ENCODE measurements around the gene SIGMAR1. TPM values are rescaled to one million over a fixed set of nuclear protein-coding genes. Genes with fewer than 3 reads are reported as not detected.
"Not testable (repeated sequence)": the region's sequence is repeated elsewhere in the genome, so short reads cannot be mapped to it uniquely, and the experiment has no call there.

SIGMAR1 gene
- total RNA-seq, 1 donor from 2014 or later = 73.2 TPM

GRCh38 chr9:34644766-34645314, 7.3 kb upstream of the SIGMAR1 start:
- Mint-ChIP-seq H3K4me1 (ENCODE audit: low read depth, unreplicated experiment) (peaks cover 11% of the 10 kb centered on the region), H3K4me3 (ENCODE audit: unreplicated experiment) (no peak overlapping the region), H3K27me3 (ENCODE audit: low read depth, unreplicated experiment) (no peaks in the 10 kb centered on the region), H3K27ac (ENCODE audit: unreplicated experiment) (no peak overlapping the region), H3K9me3 (ENCODE audit: unreplicated experiment) (no peaks in the 10 kb centered on the region), H3K36me3 (ENCODE audit: low read depth, unreplicated experiment) (peaks cover 4% of the 10 kb centered on the region)
- Histone ChIP-seq H3K4me3 (ENCODE audit: insufficient read depth, low read depth, low read length) (no peak overlapping the region), H2AFZ (ENCODE audit: low read depth, low read length) (no peak overlapping the region), H3K4me1 (ENCODE audit: insufficient read depth, low read length) (peaks cover 16% of the 10 kb centered on the region), H4K20me1 (ENCODE audit: insufficient read depth, low read length) (peaks cover 4% of the 10 kb centered on the region), H3K27me3 (ENCODE audit: insufficient read depth, low read length) (no peaks in the 10 kb centered on the region), H3K9ac (ENCODE audit: low read length) (no peak overlapping the region), H3K36me3 (ENCODE audit: insufficient read depth, low read length) (no peaks in the 10 kb centered on the region), H3K9me3 (ENCODE audit: insufficient read depth, low read depth, low read length) (no peaks in the 10 kb centered on the region), H3K27ac (ENCODE audit: low read depth, low read length) (no peak overlapping the region), H3K79me2 (ENCODE audit: insufficient read depth, low read length) (peaks cover 8% of the 10 kb centered on the region), H3K4me2 (ENCODE audit: low read length) (no peak overlapping the region)
- no peak for TF ChIP-seq EZH2 (IDR thresholded peaks at IDR 0.05; ENCODE audit: insufficient read depth, low read length)
- TF ChIP-seq CTCF (IDR thresholded peaks at IDR 0.05; ENCODE audit: insufficient read depth, low read depth, low read length) = no peak
- DNase-seq (ENCODE audit: low read depth) = no peak
- FAIRE-seq = no peak

- Mint-ChIP-seq H3K9me3 (ENCODE audit: unreplicated experiment) (no peaks in the 10 kb centered on the region), H3K4me3 (ENCODE audit: unreplicated experiment) (no peak overlapping the region)
- no peaks in the 10 kb centered on the region for H3K27me3 ChIP-seq (ENCODE audit: insufficient read depth, low read length)
Observed at GRCh38 chr9:34642679-34643078, 5.1 kb upstream of the SIGMAR1 start.

GRCh38 chr9:34639322-34639721, 1.7 kb upstream of the SIGMAR1 start:
- H3K4me3 ChIP-seq (ENCODE audit: insufficient read depth, low read depth, low read length); DNase-seq (ENCODE audit: low read depth); FAIRE-seq; H3K4me1 Mint-ChIP-seq (ENCODE audit: low read depth, unreplicated experiment); H3K9me3 Mint-ChIP-seq (ENCODE audit: unreplicated experiment); H3K36me3 ChIP-seq (ENCODE audit: insufficient read depth, low read length); H3K27ac ChIP-seq (ENCODE audit: low read depth, low read length); H2AFZ ChIP-seq (ENCODE audit: low read depth, low read length); H3K27ac Mint-ChIP-seq (ENCODE audit: unreplicated experiment); H3K9ac ChIP-seq (ENCODE audit: low read length); H3K36me3 Mint-ChIP-seq (ENCODE audit: low read depth, unreplicated experiment); H3K4me2 ChIP-seq (ENCODE audit: low read length); H3K9me3 ChIP-seq (ENCODE audit: insufficient read depth, low read depth, low read length); H3K27me3 Mint-ChIP-seq (ENCODE audit: low read depth, unreplicated experiment); H3K4me3 Mint-ChIP-seq (ENCODE audit: unreplicated experiment); H3K27me3 ChIP-seq (ENCODE audit: insufficient read depth, low read length): not testable (repeated sequence)
- H3K79me2 ChIP-seq (ENCODE audit: insufficient read depth, low read length) = peaks cover 25% of the 10 kb centered on the region
- peaks cover 20% of the 10 kb centered on the region for H4K20me1 ChIP-seq (ENCODE audit: insufficient read depth, low read length)
- peaks cover 16% of the 10 kb centered on the region for H3K4me1 ChIP-seq (ENCODE audit: insufficient read depth, low read length)

More at GRCh38 chr9:34642679-34643078, 5.1 kb upstream of the SIGMAR1 start:
- Histone ChIP-seq H3K27ac (ENCODE audit: low read depth, low read length) (no peak overlapping the region), H3K79me2 (ENCODE audit: insufficient read depth, low read length) (peaks cover 7% of the 10 kb centered on the region), H3K9me3 (ENCODE audit: insufficient read depth, low read depth, low read length) (no peaks in the 10 kb centered on the region), H3K4me2 (ENCODE audit: low read length) (no peak overlapping the region), H3K36me3 (ENCODE audit: insufficient read depth, low read length) (no peaks in the 10 kb centered on the region), H4K20me1 (ENCODE audit: insufficient read depth, low read length) (peaks cover 4% of the 10 kb centered on the region), H3K9ac (ENCODE audit: low read length) (no peak overlapping the region), H3K4me3 (ENCODE audit: insufficient read depth, low read depth, low read length) (no peak overlapping the region), H3K4me1 (ENCODE audit: insufficient read depth, low read length) (peaks cover 22% of the 10 kb centered on the region), H2AFZ (ENCODE audit: low read depth, low read length) (no peak overlapping the region)
- peaks cover 5% of the 10 kb centered on the region for H3K4me1 Mint-ChIP-seq (ENCODE audit: low read depth, unreplicated experiment)
- H3K27ac Mint-ChIP-seq (ENCODE audit: unreplicated experiment) = no peak overlapping the region
- no peak for DNase-seq (ENCODE audit: low read depth)
- no peaks in the 10 kb centered on the region for H3K27me3 Mint-ChIP-seq (ENCODE audit: low read depth, unreplicated experiment)
- FAIRE-seq = no peak
- no peak for TF ChIP-seq EZH2 (IDR thresholded peaks at IDR 0.05; ENCODE audit: insufficient read depth, low read length)
- no peak for TF ChIP-seq CTCF (IDR thresholded peaks at IDR 0.05; ENCODE audit: insufficient read depth, low read depth, low read length)
- no peaks in the 10 kb centered on the region for H3K36me3 Mint-ChIP-seq (ENCODE audit: low read depth, unreplicated experiment)

Measured in astrocyte (in vitro differentiated cells and primary cell).